ENCODE data around the gene SHISAL1. TPM values are rescaled to one million over a fixed set of nuclear protein-coding genes. Genes with fewer than 3 reads are reported as not detected.

The SHISAL1 gene
- total RNA-seq, 1 donor from 2014 or later = 2.8 TPM

DNA sequence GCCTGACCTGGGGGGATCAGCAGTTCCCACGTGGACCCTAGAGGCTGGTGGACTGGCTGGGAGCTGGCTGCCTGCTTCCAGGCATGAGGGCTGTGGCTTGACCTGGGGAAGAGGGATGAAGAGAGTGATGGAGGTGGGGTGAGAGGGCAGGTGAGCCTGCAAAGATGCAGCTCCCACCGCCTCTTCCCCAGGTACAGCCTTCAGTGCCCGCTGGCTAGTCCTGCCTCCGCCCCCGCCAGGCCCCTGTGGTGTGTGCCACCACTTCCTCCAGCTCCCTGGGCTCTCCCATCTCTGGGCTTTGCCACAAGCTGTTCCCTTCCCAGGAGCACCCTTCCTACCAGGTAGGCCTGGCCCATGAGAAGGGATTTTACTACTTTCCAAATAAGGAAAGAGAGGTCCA, 112.9 kb downstream of the SHISAL1 start:
- Mint-ChIP-seq H3K4me1 (ENCODE audit: unreplicated experiment) (peaks cover 10% of the 10 kb centered on the region), H3K27ac (no peak overlapping the region), H3K36me3 (no peaks in the 10 kb centered on the region), H3K9me3 (no peaks in the 10 kb centered on the region), H3K27me3 (peaks cover 26% of the 10 kb centered on the region), H3K4me3 (no peak overlapping the region)
- TF ChIP-seq, protein P1, sequence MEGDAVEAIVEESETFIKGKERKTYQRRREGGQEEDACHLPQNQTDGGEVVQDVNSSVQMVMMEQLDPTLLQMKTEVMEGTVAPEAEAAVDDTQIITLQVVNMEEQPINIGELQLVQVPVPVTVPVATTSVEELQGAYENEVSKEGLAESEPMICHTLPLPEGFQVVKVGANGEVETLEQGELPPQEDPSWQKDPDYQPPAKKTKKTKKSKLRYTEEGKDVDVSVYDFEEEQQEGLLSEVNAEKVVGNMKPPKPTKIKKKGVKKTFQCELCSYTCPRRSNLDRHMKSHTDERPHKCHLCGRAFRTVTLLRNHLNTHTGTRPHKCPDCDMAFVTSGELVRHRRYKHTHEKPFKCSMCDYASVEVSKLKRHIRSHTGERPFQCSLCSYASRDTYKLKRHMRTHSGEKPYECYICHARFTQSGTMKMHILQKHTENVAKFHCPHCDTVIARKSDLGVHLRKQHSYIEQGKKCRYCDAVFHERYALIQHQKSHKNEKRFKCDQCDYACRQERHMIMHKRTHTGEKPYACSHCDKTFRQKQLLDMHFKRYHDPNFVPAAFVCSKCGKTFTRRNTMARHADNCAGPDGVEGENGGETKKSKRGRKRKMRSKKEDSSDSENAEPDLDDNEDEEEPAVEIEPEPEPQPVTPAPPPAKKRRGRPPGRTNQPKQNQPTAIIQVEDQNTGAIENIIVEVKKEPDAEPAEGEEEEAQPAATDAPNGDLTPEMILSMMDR (conservative IDR thresholded peaks at IDR 0.05) = no peak
- DNase-seq (ENCODE audit: extremely low spot score, unreplicated experiment) = no peak

DNA sequence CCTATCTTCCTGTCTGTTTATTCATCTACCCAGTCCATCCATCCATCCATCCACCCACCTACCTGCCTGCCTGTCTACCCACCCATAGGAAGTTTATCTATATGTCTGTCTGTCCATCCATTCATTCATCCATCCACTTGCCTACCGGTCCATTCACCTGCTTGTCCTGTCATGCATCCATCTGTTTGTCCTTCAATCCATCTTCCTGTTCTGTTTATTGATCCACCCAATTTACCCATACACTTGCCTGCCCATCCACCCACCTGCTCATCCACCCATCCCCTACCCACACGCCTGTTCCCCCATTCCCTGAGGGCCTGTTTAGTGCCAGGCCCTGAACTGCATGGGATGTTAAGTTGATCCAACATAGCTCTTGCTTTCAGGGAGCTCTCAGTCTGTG, 113.6 kb downstream of the SHISAL1 start:
- TF ChIP-seq, protein P1 (conservative IDR thresholded peaks at IDR 0.05) = no peak
- no peak overlapping the region for H3K4me3 Mint-ChIP-seq
- H3K9me3 Mint-ChIP-seq = no peaks in the 10 kb centered on the region
- no peak for DNase-seq (ENCODE audit: extremely low spot score, unreplicated experiment)
- peaks cover 33% of the 10 kb centered on the region for H3K27me3 Mint-ChIP-seq
- H3K27ac Mint-ChIP-seq = no peak overlapping the region
- no peaks in the 10 kb centered on the region for H3K36me3 Mint-ChIP-seq
- peaks cover 10% of the 10 kb centered on the region for H3K4me1 Mint-ChIP-seq (ENCODE audit: unreplicated experiment)

DNA sequence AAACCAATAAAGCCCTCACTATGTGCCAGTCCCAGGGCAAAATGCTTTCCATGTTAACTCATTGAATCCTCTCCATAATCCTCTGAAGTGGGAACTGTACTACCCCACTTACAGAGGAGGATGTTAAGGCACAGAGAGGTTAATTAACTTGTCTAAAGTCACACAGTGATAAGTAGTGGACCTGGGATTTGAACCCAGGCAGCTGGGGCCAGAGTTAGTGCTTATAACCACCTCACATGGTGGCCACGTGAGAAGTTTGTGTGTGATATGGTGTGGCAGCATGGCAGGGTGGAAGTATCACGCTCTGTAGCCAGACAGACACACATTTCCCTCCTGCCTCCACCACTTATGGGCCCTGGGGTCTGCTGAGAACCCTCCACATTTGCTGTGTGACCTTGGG, 115.5 kb downstream of the SHISAL1 start:
- no peak overlapping the region for H3K27ac Mint-ChIP-seq
- no peak for DNase-seq (ENCODE audit: extremely low spot score, unreplicated experiment)
- H3K4me3 Mint-ChIP-seq = no peak overlapping the region
- H3K27me3 Mint-ChIP-seq = peaks cover 33% of the 10 kb centered on the region
- peaks cover 4% of the 10 kb centered on the region for H3K4me1 Mint-ChIP-seq (ENCODE audit: unreplicated experiment)
- H3K9me3 Mint-ChIP-seq = no peaks in the 10 kb centered on the region
- no peaks in the 10 kb centered on the region for H3K36me3 Mint-ChIP-seq
- TF ChIP-seq, protein P1 (conservative IDR thresholded peaks at IDR 0.05) = no peak

DNA sequence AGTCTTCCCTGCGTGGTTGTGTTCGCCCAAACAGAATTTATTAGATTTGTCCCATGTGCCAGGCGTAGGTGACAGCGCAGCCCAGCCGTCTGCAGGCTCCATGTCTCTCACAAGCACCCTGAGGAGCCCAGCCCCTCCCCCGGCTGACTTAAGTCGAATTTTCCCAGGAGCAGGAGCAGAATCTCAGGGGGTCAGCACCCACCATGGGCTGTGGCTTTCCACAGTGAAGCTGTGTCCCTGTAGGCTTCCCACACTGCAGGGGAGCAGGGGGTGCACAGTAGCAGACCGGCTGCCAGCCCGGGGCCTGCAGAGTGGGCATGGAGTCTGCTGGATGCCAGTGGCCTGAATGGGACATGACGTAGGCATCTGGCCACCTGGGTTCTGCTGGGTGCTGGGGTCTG, 116.0 kb downstream of the SHISAL1 start:
- no peak overlapping the region for H3K27ac Mint-ChIP-seq
- H3K9me3 Mint-ChIP-seq = no peaks in the 10 kb centered on the region
- H3K4me1 Mint-ChIP-seq (ENCODE audit: unreplicated experiment) = no peaks in the 10 kb centered on the region
- no peaks in the 10 kb centered on the region for H3K36me3 Mint-ChIP-seq
- H3K27me3 Mint-ChIP-seq = peaks cover 33% of the 10 kb centered on the region
- H3K4me3 Mint-ChIP-seq = no peak overlapping the region
- DNase-seq (ENCODE audit: extremely low spot score, unreplicated experiment) = no peak
- TF ChIP-seq, protein P1 (conservative IDR thresholded peaks at IDR 0.05) = no peak

DNA sequence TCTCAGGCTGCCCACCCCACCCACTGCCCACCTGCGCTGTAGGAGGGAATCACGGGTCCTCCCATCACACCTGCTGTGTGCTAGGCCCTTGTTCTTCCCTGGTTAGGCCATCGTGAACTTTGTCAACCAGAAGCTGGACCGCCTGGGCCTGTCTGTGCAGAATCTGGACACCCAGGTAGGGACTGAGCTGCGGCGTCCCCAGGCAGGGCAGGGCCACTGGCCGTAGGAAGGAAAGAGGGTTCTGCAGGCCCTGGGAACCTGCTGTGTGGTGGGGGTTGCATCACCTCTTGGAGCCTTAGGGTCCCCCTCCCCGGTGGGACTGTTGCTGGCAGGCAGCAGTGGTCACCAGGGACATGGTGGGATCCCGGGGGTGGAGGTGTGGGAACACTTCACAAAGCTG, 116.5 kb downstream of the SHISAL1 start:
- no peak overlapping the region for H3K27ac Mint-ChIP-seq
- H3K9me3 Mint-ChIP-seq = no peaks in the 10 kb centered on the region
- no peaks in the 10 kb centered on the region for H3K4me1 Mint-ChIP-seq (ENCODE audit: unreplicated experiment)
- H3K27me3 Mint-ChIP-seq = peaks cover 33% of the 10 kb centered on the region
- H3K36me3 Mint-ChIP-seq = no peaks in the 10 kb centered on the region
- TF ChIP-seq, protein P1 (conservative IDR thresholded peaks at IDR 0.05) = no peak
- DNase-seq (ENCODE audit: extremely low spot score, unreplicated experiment) = no peak
- no peak overlapping the region for H3K4me3 Mint-ChIP-seq
